GM18526 (cell line): ENCODE results near the gene TMEM37.

Experiments used
- POLR2A ChIP-seq: IDR thresholded peaks from 3 replicates; pipeline ENCODE4 v1.6.1; 2011; ENCODE audit not compliant: insufficient read length; ENCODE audit errors: extremely low read depth

TMEM37 gene

DNA sequence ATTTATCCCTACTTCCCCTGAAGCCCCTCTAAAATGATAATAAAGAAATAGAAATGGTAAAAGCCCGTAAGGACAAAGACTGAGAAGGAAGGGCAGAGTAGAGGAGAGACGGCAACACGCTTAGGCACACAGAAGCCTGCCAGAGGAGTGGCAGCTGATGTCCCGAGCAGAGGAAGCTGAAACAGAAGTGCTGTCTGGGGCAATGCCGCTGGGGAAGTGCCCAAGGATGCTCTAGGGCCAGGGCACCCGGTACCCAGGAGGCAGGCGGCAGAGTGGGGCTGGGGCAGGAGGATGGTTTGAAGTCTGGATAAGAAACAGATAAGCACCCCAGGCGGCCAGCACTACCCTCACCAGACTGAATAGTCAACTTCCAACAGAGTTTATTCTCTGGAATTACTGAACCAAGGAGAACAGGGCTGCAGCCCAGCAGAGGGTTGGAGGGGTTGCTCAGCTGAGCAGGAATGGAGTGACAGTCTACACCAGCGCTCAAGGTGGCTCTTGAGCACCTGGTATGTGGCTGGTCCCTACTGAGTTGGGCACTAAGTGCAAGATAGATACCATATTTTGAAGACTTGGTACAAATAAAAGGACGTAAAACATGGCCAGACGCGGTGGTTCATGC lies 22.4 kb downstream of the TMEM37 start:
- no peak for TF ChIP-seq POLR2A

DNA sequence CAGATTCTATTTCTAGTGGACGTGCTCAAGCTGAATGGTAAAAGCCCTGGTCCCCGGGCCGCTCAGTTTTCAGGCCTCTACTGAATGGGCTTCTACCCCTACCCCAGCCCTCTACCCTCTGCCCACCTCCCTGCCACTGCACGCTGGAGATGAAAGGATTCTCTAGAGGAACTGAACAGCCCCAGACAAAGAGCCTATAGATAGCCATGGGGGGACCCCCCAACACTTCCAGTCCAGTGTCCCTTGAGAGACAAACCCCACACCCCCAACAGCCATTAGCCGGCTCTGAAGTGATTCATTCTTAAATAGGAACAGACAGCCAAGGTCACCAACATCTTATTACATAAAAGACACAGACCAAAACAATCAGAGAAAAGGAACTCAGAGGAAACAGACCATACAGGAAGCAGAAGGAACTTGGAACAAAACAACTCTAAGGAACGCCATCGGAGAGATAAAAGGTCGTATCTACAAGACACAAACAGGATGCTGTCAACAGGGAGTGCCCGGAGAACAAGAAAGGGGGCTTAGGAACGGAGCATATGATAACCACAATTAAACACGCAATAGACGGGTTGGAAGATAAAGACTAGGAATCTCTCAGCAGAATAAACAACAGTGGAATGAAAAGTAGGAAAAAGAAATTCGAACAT lies 23.5 kb downstream of the TMEM37 start:
- TF ChIP-seq POLR2A: no peak

DNA sequence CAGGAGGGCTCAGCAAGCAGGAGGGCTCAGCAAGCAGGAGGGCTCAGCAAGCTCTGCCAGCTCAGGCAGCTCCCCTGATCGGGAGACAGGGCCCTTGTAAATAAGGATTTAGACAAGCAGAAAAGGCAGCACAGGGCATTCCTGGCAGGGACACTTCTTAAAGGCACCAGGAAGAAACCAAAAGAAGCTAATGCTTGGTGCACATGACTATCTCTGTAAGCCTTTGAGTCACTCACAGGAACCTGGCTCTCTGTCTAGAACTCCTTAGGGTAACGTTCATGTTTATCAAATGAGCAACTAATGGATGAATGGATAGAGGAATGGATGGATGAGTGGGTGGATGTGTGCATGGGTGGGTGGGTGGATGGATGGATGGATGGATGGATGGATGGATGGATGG lies 28.4 kb downstream of the TMEM37 start:
- no peak for TF ChIP-seq POLR2A

DNA sequence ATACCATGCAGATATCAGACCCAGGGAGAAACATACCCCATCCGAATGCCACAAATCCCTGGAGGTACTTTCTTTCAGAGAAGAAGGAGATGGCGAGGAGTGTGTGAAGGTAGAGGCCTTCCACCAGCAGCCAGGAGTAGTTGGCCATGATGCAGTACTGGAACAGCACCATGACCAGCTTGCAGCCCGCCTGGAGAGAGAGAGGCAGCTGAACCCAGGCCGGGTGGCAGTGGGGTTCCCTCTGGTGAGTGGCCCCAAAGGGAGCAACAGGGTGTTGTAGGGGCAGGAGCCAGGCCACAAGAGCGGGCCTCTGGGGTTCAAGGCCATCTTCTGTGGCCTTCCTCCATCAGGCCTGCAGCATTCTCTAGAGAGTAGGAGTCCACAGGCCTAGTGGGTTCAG lies 30.2 kb downstream of the TMEM37 start:
- no peak for TF ChIP-seq POLR2A

DNA sequence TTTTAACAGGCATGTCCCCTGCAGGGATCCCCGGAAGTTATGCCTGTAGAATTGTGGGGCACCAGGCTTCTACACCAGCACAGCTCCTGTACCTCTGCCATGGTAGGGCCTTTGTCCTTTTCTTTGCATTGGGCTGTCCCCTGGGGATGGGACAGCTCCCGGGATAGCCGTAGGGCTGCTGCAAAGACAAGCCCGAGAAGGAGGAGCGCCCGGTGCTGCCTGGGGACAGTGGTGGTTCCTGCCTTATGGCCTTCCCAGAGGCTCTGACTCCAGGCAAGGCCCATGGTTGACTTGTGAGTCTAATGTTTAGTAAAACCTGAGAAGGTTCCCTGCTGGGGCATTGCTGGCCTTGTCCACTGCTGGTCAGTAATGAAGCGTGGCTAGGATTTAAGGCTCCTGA lies 30.9 kb downstream of the TMEM37 start:
- TF ChIP-seq POLR2A: no peak

DNA sequence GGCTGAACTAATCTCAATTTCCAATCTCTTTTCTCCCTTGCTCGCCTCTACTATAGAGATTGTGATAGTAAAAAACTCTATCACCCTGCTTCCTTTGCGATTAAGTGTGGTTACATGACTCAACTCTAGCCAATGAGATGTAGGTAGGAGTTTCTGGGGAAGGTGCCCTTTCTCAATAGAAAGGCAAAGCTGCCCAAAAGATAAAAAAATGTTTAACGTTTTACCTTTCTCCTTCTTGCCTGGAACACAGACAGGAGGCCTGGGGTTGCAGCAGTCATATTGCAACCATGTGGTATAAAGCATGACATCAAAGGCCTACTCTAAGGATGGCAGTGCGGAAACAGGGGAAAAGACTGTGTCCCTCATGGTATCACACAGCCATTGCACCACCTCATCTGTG lies 31.5 kb downstream of the TMEM37 start:
- no peak for TF ChIP-seq POLR2A

DNA sequence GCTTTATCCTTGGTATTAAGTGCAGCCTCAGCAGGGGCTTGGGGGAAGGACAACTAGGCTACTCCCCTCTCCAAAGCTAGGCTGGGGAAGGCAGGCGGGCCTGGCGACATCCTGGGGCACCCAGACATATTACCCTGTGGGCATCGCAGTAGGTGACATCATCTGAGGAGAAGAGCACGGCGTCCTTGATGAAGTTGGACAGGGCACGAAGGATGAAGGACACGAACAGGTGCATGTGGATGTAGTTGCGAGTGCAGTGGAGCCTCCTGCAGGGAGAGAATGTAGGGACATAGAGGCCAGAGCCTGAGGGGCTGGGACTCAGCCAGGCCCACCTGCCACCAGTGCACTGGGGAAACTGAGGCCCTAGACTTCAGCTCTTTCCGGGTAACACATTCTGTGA lies 32.3 kb downstream of the TMEM37 start:
- TF ChIP-seq POLR2A: no peak

DNA sequence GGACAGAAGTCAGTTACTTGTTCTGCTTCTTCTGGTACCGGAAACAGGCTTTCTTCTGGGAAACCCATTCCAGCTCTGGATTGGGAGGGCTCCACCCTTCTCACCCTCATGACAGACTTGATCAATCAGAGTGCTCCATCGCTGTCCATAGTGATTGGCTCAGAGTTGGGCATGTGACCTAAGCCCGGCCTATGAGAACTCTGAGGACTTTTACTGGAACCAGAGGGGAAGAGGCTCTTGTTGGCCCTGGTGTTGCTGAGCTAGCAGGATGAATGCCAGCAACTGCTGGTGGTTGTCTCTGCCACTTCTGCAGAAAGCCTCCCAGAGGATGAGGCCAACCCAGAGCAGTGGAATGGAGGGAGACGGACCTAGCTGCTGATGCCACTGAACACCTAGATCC lies 33.3 kb downstream of the TMEM37 start:
- TF ChIP-seq POLR2A: no peak

DNA sequence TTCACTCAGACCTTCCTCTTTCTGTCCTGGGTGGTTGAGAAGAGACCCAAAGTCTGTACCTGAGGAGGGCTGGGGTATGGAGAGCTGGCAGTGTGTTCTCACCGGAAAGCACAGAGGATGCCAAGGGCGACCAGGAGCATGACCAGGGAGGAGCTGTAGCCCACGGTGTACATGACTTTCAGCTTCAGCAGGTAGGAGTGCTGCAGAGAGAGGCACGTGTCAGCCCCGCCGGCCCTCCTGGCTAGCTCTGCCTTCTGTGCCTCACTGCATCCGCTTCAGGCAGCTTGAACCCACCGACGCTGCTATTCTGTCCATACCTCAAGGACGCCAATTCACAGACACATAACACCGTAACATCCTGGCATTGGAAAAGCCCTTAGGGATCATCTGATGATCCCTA lies 34.0 kb downstream of the TMEM37 start:
- no peak for TF ChIP-seq POLR2A

DNA sequence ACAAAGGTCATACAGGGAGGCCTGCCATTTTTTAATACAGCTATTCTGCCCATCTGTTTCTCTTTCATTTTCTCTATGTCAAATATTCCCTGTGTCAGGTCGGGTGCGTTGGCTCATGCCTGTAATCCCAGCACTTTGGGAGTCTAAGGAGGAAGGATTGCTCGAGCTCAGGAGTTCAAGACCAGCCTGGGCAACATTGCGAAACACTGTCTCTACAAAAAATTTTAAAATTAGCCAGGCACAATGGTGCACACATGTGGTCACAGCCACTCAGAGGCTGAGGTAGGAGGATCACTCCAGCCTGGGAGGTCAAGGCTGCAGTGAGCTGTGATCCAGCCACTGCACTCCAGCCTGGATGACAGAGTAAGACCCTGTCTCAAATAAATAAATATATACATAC lies 34.7 kb downstream of the TMEM37 start:
- TF ChIP-seq POLR2A: no peak

DNA sequence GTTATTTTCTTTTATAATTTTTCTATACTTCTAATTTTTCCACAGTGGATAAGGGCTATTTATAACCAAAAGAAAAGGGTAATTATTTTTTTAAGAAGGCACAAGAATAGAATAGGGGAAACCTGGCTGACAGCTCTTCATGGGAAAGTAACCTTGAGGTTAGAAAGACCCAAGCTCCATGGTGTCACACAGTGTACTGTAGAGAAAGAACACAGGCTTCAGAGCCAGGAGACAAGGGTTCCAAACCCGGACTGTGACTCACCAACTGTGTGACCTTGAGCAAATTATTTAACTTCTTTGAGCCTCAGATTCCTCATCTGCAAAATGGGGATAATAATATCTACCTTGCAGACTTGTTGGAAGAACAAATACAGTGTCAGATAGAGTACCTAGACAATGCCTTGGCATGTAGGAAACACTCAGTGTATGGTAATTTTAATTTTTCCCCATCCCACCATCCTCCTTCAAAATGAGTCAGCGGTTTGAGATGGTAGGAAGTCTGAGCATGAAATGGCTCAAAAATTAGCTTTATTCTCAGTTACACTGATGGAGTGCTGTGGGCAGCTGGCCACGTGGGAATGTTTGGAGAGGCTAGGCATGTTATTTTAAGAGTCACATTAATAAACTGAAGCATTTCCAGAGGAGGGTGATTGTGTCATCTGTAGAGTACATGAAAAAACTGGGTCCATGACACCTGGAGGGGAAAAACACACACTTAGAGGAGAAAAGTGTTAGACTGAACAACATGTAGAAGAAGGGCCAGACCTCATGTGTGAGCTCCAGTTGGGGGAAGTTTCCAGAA lies 36.7 kb downstream of the TMEM37 start:
- TF ChIP-seq POLR2A: no peak

DNA sequence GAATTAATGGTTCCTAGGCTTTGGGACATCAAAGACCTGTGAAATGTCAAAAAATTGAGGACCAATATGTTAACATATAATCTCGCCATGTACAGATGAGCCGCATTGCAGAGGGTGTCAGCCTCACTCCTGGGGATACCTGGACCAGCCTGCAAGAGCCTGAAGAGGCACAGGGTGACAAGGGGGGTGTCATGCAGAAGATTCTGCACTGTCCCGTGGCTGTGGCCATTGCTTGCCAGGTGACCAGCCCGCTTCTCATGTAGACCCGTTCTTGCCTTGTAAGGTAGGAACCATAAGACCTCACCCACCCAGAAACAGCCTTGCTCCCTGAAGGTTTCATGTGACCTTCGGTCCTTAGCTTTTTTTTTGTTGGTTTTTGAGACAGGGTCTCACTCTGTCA lies 37.5 kb downstream of the TMEM37 start:
- TF ChIP-seq POLR2A: no peak

DNA sequence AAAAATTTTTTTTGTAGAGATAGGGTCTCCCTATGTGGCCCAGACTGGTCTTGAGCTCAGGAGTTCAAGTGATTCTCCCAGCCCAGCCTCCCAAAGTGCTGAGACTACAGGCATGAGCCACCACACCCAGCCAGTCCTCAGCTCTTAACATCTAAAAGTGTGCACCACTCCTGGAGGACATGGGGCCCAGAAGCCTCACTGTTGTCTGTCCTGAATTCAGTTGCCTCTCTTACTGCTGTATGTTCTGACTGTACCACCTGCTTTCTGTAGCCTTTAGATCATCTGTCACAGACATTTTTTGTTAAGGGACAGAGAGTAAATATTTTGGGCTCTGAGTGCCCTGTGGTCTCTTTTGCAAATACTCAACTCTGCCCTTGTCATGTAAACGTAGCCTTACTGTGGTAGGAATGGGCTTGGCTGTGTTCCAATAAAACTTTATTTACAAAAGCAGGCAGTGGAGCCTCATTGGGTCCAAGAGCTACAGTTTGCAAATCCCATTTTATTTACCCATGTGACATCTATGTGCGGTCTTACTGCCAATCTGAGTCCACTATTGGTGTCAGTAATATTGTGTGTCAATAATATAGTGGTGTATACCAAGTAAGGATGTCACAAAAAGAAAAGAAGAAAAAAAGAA lies 38.1 kb downstream of the TMEM37 start:
- no peak for TF ChIP-seq POLR2A

DNA sequence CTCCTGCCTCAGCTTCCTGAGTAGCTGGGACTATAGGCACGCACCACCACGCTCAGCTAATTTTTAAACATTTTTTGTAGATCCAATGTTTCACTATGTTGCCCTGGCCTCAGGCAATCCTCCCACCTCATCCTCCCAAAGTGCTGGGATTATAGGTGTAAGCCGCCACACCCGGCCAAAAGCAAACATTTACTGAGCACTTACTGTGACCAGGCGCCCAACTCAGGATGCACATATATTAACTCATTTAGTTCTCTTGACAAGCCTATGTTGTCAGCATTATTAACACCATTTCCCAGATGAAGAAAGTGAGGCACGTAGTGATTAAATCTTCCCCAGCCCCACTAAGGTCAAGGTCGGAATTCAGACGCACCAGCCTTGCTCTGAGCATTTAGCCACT lies 41.1 kb downstream of the TMEM37 start:
- TF ChIP-seq POLR2A: no peak

DNA sequence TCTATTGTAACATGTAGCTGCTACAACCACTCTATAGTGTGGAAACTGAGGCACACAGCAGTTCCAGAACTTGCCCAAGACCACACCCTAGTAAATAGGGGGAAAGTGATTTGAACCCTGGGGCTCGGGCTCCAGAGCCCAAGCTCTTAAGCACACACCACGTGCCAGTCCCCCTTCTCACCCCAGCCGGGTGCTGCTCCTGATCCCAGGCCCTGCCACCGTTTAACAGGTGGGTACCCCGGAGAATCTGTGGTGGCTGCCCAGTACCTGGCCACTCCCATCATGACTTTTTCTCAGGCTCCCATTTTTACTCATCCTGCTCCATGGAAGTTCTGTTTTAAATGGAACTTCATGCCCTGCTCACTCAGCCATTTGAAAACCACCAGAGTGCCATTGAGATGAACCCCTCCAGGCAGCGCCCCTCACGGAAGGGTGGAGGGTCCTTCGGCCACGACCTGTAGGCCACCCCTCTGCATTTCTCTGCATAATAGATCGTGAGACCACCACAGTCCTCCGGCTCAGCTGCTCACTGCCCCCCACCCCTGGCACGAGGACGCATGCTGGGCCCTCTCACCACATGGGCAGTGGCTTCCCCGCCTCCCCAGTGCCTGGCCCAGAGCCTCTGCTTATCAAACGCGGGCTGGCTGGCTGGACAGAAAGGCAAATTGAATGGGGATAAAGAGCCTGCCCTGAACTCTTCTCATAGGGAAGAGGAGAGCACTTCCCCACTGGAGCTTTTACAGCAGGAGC lies 42.1 kb downstream of the TMEM37 start:
- no peak for TF ChIP-seq POLR2A

DNA sequence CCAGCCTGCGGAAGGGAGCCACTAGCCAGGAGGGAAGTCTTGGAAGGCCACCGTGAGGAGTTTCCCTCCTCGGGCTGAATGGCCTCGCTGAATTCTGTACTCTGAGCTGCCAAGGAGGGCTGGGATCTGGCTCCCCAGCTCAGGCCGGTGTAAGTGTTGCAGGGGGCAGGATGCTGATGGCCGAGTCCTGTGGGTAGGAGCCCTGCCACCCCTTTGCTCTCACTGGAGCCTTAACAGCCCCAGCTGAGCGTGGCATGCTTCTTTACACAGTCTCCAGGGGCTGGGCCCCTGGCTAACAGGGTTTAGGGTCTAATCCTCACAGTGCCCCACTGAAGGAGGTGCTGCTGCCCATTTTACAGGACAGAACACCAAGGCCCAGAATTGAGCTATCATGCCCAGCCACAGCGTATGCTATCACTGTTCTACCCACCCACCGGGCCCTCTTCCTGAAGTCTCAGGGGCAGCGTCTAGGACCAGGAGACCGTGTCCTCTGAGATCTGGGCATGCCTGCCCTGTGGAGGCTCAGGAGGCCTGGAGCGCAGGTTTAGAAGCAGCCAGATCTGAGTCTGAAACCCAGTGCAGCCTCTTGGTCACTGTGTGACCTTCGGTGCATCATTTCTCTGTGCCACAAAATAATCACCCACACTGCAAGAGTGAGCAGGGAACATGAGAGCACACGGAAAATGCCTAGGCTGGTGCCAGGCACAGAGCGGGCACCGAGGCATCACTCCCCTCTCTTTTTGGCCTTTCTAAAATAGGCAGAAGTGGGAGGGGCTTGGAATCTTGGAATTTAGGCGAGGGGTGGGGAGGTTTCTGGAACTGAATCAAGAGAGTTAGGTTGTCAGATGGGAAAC lies 42.9 kb downstream of the TMEM37 start:
- no peak for TF ChIP-seq POLR2A
